ENCODE results near the gene RHAG. TPM values are rescaled to one million over a fixed set of nuclear protein-coding genes. Genes with fewer than 3 reads are reported as not detected.

The RHAG gene
- polyA plus RNA-seq, 3 donors, result not detected

DNA sequence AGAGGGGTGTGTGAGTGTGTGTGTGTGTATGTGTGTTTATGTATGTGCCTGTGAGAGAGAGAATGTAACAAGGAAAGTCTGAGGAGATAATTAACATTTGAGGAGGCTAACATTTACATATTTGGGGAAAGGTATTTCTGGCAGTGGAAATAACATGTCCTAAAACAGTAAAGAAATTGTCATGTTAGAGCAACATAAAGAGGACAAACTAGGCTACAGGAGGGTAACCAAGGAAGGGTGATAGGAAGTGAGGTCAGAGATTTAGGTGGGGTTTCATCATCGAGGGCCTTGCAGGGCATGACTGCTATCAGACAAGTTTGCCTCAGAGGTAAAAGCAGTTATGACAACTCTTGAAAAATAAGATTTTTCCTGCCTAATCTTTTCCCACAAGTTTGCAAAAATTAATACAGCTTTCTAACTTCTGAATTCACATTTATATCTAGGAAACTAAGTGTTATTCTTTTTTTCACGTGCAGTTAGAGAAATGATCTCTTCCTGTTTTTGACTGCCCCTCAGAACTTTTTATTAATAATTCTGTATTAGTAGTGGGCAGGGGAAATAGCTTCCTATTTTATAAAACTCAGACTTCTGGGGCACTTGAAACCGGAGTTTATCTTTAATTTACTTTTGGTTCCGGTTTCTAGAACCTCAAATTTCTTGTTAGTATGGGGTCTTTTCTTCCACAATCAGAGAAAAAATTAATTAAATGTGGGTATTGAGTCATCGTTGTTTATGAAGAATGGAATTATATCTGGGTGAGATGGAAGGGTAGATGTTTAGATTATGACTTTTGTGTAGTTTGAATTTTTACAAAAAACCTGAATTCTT, 30.5 kb upstream of the RHAG start:
- peaks cover 5% of the 10 kb centered on the region for H3K4me1 Mint-ChIP-seq
- TF ChIP-seq, protein P1, sequence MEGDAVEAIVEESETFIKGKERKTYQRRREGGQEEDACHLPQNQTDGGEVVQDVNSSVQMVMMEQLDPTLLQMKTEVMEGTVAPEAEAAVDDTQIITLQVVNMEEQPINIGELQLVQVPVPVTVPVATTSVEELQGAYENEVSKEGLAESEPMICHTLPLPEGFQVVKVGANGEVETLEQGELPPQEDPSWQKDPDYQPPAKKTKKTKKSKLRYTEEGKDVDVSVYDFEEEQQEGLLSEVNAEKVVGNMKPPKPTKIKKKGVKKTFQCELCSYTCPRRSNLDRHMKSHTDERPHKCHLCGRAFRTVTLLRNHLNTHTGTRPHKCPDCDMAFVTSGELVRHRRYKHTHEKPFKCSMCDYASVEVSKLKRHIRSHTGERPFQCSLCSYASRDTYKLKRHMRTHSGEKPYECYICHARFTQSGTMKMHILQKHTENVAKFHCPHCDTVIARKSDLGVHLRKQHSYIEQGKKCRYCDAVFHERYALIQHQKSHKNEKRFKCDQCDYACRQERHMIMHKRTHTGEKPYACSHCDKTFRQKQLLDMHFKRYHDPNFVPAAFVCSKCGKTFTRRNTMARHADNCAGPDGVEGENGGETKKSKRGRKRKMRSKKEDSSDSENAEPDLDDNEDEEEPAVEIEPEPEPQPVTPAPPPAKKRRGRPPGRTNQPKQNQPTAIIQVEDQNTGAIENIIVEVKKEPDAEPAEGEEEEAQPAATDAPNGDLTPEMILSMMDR (IDR thresholded peaks at IDR 0.05), result no peak
- H3K4me2 ChIP-seq (replicated peaks; ENCODE audit: extremely low read depth, low read length, poor library complexity, severe bottlenecking), result no peak overlapping the region
- peaks cover 0 to 2% (median 0%) of the 10 kb centered on the region in 3 donors for H3K27me3 Mint-ChIP-seq (ENCODE audit: low read depth in 3 of 3)
- no peak overlapping the region for H3K27ac Mint-ChIP-seq
- peaks cover 0 to 18% (median under 1%) of the 10 kb centered on the region in 7 donors for H3K9me3 Mint-ChIP-seq
- no peaks in the 10 kb centered on the region for H4K20me1 ChIP-seq (ENCODE audit: insufficient read depth, low read length)
- no peaks in the 10 kb centered on the region for H3K4me1 ChIP-seq (ENCODE audit: control insufficient read depth in 1 of 2, insufficient read depth in 2 of 2, low read length in 2 of 2)
- no peaks in the 10 kb centered on the region for H3K79me2 ChIP-seq (ENCODE audit: insufficient read depth, low read length)
- H3K4me3 ChIP-seq (replicated peaks in 1 of 3; ENCODE audit: low read depth in 2 of 3, low read length in 3 of 3), result no peak overlapping the region
- no peaks in the 10 kb centered on the region for H3K36me3 Mint-ChIP-seq
- no peaks in the 10 kb centered on the region for H3K27me3 ChIP-seq (ENCODE audit: control insufficient read depth in 2 of 2, insufficient read depth in 2 of 2, low read length in 2 of 2)
- no peaks in the 10 kb centered on the region for H3K36me3 ChIP-seq (replicated peaks in 1 of 2; ENCODE audit: control insufficient read depth in 1 of 2, insufficient read depth in 2 of 2, low read length in 2 of 2)
- WGBS (ENCODE audit: insufficient coverage), result no CpG with 5 or more reads among the region's 5 CpGs
- no peak overlapping the region for H3K9ac ChIP-seq (ENCODE audit: insufficient read depth, low read length, poor library complexity, severe bottlenecking)
- H2AFZ ChIP-seq (ENCODE audit: insufficient read depth, low read depth, low read length, poor library complexity, severe bottlenecking), result no peak overlapping the region
- no peaks in the 10 kb centered on the region for H3K9me3 ChIP-seq (replicated peaks in 1 of 2; ENCODE audit: control insufficient read depth in 1 of 2, insufficient read depth in 1 of 2, low read length in 2 of 2)
- no peak overlapping the region for H3K27ac ChIP-seq (ENCODE audit: low read depth in 1 of 2, low read length in 2 of 2)
- DNase-seq, result no peak
- peak overlapping the region in 1 of 2 donors; percentile 46 for H3K4me3 Mint-ChIP-seq
- intact Hi-C loops (cut with micrococcal nuclease), result no loop called here

DNA sequence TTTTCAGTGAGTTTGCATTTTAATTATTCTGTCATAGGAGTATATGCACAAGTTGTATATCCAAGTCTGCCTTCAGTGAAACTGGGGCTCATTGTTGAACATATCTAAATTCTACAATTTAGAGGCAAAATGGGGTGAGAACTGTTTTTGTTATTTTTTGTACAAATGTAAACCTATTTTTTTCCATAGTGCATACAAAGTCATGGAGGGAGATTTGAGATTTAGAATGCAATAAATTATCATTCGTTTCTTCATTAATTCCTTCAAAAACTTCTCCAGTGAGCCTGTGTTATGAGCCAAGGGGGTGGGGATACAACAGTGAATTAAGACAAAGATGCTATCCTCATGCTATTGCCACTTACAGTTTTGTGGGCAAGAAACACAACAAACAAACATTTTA, 29.8 kb upstream of the RHAG start:
- no peak overlapping the region for H3K27ac ChIP-seq (ENCODE audit: low read depth in 1 of 2, low read length in 2 of 2)
- H3K36me3 ChIP-seq (replicated peaks in 1 of 2; ENCODE audit: control insufficient read depth in 1 of 2, insufficient read depth in 2 of 2, low read length in 2 of 2), result no peaks in the 10 kb centered on the region
- no peak for DNase-seq
- no CpG with 5 or more reads among the region's 1 CpG for WGBS (ENCODE audit: insufficient coverage)
- no peaks in the 10 kb centered on the region for H3K4me1 ChIP-seq (ENCODE audit: control insufficient read depth in 1 of 2, insufficient read depth in 2 of 2, low read length in 2 of 2)
- no peak overlapping the region for H3K4me2 ChIP-seq (replicated peaks; ENCODE audit: extremely low read depth, low read length, poor library complexity, severe bottlenecking)
- Mint-ChIP-seq H3K9me3 (peaks cover 0 to 13% (median 0%) of the 10 kb centered on the region in 7 donors), H3K36me3 (no peaks in the 10 kb centered on the region), H3K4me1 (peaks cover 5% of the 10 kb centered on the region), H3K27ac (no peak overlapping the region), H3K4me3 (no peak overlapping the region), H3K27me3 (ENCODE audit: low read depth in 3 of 3) (peaks cover 0 to 2% (median 0%) of the 10 kb centered on the region in 3 donors)
- no peaks in the 10 kb centered on the region for H3K9me3 ChIP-seq (replicated peaks in 1 of 2; ENCODE audit: control insufficient read depth in 1 of 2, insufficient read depth in 1 of 2, low read length in 2 of 2)
- H3K79me2 ChIP-seq (ENCODE audit: insufficient read depth, low read length), result no peaks in the 10 kb centered on the region
- H3K4me3 ChIP-seq (replicated peaks in 1 of 3; ENCODE audit: low read depth in 2 of 3, low read length in 3 of 3), result no peak overlapping the region
- no peaks in the 10 kb centered on the region for H4K20me1 ChIP-seq (ENCODE audit: insufficient read depth, low read length)
- intact Hi-C loops (cut with micrococcal nuclease), result no loop called here
- no peaks in the 10 kb centered on the region for H3K27me3 ChIP-seq (ENCODE audit: control insufficient read depth in 2 of 2, insufficient read depth in 2 of 2, low read length in 2 of 2)
- no peak overlapping the region for H2AFZ ChIP-seq (ENCODE audit: insufficient read depth, low read depth, low read length, poor library complexity, severe bottlenecking)
- TF ChIP-seq, protein P1 (IDR thresholded peaks at IDR 0.05), result no peak
- H3K9ac ChIP-seq (ENCODE audit: insufficient read depth, low read length, poor library complexity, severe bottlenecking), result no peak overlapping the region
